GM21717 (cell line): ENCODE results near the gene AGPAT4.

ENCODE experiments used
- ATAC-seq: cut with Tn5 transposase; IDR thresholded peaks from one replicate; pipeline ENCODE4 v1.9.1; 2021; ENCODE audit warnings: mild to moderate bottlenecking, moderate library complexity; ENCODE audit not compliant: unreplicated experiment

The AGPAT4 gene

GRCh38 chr6:161257793-161258457 is 15.9 kb downstream of the AGPAT4 start:
- ATAC-seq = no peak

- no peak for ATAC-seq
These were observed 17.5 kb downstream of the AGPAT4 start for GRCh38 chr6:161256407-161256806.

GRCh38 chr6:161255518-161255917 is 18.3 kb downstream of the AGPAT4 start:
- no peak for ATAC-seq

GRCh38 chr6:161254464-161255253 is 19.2 kb downstream of the AGPAT4 start:
- ATAC-seq = no peak

GRCh38 chr6:161254126-161254463 is 19.8 kb downstream of the AGPAT4 start:
- ATAC-seq = no peak

GRCh38 chr6:161251345-161251744 is 22.5 kb downstream of the AGPAT4 start:
- ATAC-seq = no peak

GRCh38 chr6:161249327-161249726 is 24.5 kb downstream of the AGPAT4 start:
- ATAC-seq = no peak

GRCh38 chr6:161246725-161247124 is 27.1 kb downstream of the AGPAT4 start:
- ATAC-seq = no peak

GRCh38 chr6:161245363-161245762 is 28.5 kb downstream of the AGPAT4 start:
- ATAC-seq = no peak

- ATAC-seq = no peak
These were observed 29.1 kb downstream of the AGPAT4 start for GRCh38 chr6:161244725-161245124.

GRCh38 chr6:161242779-161243693 is 30.8 kb downstream of the AGPAT4 start:
- ATAC-seq = no peak

- no peak for ATAC-seq
These were observed 31.7 kb downstream of the AGPAT4 start for GRCh38 chr6:161242113-161242512.

GRCh38 chr6:161239001-161239400 is 34.9 kb downstream of the AGPAT4 start:
- ATAC-seq = no peak

- ATAC-seq = no peak
These were observed 35.4 kb downstream of the AGPAT4 start for GRCh38 chr6:161238500-161238899.

- ATAC-seq = no peak
These were observed 35.8 kb downstream of the AGPAT4 start for GRCh38 chr6:161238081-161238480.

- ATAC-seq = no peak
These were observed 36.7 kb downstream of the AGPAT4 start for GRCh38 chr6:161237176-161237575.

GRCh38 chr6:161235776-161236633 is 37.9 kb downstream of the AGPAT4 start:
- ATAC-seq = no peak

GRCh38 chr6:161233986-161234661 is 39.7 kb downstream of the AGPAT4 start:
- ATAC-seq = no peak

GRCh38 chr6:161232467-161232866 is 41.4 kb downstream of the AGPAT4 start:
- no peak for ATAC-seq

GRCh38 chr6:161232010-161232409 is 41.9 kb downstream of the AGPAT4 start:
- ATAC-seq = no peak
